GM18951 (cell line): ENCODE data around the gene SORBS1.

Source experiments
- POLR2A ChIP-seq: IDR thresholded peaks from 4 replicates; pipeline ENCODE4 v1.6.1; 2011; ENCODE audit warnings: mild to moderate bottlenecking; ENCODE audit not compliant: insufficient read length, insufficient read depth; ENCODE audit errors: extremely low read depth
- in situ Hi-C: fragments of 300-500 bp; cut with MboI; formaldehyde crosslinking; loops from one replicate; pipeline ENCODE4 v1.12.0; 2022; ENCODE audit warnings: low sequenced_read_pairs, mixed read lengths, inconsistent platforms; ENCODE audit not compliant: unreplicated experiment

Gene SORBS1

DNA sequence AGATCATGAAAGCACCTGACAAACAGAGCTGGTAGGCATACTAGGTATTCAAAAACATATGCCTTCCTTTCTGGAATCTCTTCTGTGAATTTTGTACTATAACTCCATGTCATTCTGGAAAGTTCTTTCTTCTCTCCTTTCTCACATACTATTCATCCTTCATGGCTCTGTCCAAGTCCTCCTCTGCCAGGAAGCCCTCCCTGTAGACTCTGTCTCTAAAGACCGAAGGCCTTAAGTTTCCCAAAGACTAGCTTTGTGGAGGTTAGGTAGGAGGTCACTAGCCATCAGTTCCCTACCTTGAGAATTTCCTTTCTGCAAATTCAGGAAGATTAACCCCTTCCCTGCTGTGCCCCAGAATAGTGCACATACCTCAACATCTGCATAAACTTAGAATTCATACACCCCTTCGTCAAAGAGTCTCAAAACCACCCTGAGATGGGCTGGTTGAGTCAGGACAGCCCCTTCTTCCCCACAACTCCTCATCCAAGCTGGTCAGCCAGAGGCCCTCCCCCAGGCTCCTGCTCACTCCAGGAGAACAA lies 20.6 kb downstream of the SORBS1 start:
- TF ChIP-seq POLR2A: no peak
- in situ Hi-C loops: no loop called here

- in situ Hi-C loops: no loop called here
- no peak for TF ChIP-seq POLR2A
Observed at GRCh38 chr10:95539560-95540284, 21.4 kb downstream of the SORBS1 start.

GRCh38 chr10:95538412-95538811 lies 22.8 kb downstream of the SORBS1 start:
- no peak for TF ChIP-seq POLR2A
- in situ Hi-C loops: no loop called here

GRCh38 chr10:95537542-95537927 lies 23.6 kb downstream of the SORBS1 start:
- no peak for TF ChIP-seq POLR2A
- in situ Hi-C loops: no loop called here

GRCh38 chr10:95536894-95537541 lies 24.2 kb downstream of the SORBS1 start:
- in situ Hi-C loops: no loop called here
- TF ChIP-seq POLR2A: no peak

- in situ Hi-C loops: no loop called here
- TF ChIP-seq POLR2A: no peak
Observed at GRCh38 chr10:95536017-95536416, 25.2 kb downstream of the SORBS1 start.

DNA sequence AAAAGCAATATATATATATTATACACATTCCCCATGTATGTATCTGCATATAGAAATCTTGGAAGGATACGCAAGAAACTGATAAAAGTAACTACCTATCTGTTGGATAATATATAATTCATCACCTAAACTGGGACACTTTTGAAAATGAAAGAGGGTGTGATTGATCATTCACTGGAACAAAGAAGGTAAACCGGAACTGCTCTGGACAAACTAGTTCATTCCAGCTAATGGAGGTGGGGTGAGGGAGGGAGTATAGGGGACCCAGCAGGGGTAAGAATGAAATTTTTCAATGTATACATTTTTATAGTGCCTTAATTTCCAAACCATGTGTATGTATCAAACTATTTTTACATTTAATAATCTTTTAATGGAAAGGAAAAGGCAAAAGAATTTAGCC lies 25.6 kb downstream of the SORBS1 start:
- TF ChIP-seq POLR2A: no peak
- in situ Hi-C loops: no loop called here

GRCh38 chr10:95533590-95533989 lies 27.6 kb downstream of the SORBS1 start:
- TF ChIP-seq POLR2A: no peak
- in situ Hi-C loops: no loop called here

GRCh38 chr10:95532536-95532935 lies 28.6 kb downstream of the SORBS1 start:
- in situ Hi-C loops: no loop called here
- no peak for TF ChIP-seq POLR2A

GRCh38 chr10:95531994-95532399 lies 29.2 kb downstream of the SORBS1 start:
- no peak for TF ChIP-seq POLR2A
- in situ Hi-C loops: no loop called here

DNA sequence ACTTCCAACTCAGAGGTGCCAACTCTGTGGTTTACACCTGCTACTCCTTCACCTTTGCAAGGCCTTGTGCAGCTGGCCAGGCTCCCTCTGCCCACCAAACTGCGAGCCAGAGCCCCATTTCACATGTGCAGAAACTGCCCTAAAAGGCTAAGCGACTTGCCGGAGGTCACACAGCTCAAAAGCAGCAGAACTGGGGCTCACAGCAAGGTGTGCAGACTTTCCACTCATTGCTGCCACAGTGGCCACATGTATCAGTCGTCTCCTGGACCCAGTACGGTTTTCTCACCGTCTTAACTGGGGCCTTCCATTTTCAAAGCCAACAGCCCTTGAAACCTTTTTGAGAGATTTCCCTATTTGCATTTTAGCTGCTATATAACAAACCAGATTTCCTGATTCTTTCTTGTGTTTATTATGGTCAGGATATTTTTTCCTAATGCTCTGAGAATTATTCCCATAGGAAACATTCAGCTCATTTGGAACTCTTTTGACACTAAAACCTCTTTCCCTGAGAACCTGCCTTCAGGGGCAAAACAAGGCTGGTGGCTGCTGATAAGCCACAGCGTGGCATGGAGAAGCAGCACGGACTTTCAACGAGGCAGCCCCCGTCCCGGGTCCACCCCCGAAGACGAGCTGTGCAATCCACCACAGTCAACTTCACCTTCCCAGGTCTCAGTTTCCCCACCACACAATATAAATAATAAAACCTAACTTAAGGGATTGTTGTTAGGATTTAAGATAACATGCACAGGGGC lies 29.9 kb downstream of the SORBS1 start:
- in situ Hi-C loops: no loop called here

GRCh38 chr10:95530561-95530960 lies 30.6 kb downstream of the SORBS1 start:
- in situ Hi-C loops: no loop called here
- no peak for TF ChIP-seq POLR2A

More for the DNA sequence above, 29.9 kb downstream of the SORBS1 start:
- TF ChIP-seq POLR2A: no peak

DNA sequence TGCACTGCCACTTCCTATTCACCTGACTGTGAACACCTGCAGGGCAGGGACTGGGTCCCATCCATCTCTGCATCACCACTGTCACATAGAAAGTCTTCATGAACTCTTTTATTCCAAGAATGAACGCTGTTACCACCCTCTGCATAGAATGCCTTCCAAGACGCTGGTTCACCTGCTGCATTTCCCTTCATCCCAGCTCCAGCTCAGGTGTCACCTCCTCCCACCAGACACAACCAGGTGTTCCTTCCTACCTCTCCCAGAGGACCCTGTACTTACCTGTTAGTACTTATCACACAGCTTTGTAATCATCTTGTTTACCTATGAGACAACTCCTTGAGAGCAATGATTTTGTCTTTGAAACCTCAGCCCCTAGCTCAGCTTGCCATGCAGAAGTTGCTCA lies 31.1 kb downstream of the SORBS1 start:
- no peak for TF ChIP-seq POLR2A
- in situ Hi-C loops: no loop called here
